Fibroblast of villous mesenchyme (primary cell): ENCODE results near the gene TMEM181. TPM values are rescaled to one million over a fixed set of nuclear protein-coding genes. Genes with fewer than 3 reads are reported as not detected.

Source experiments
- DNase-seq: peaks from one replicate; pipeline ENCODE4 v3.0.0-alpha.2; 2010; ENCODE audit warnings: low read depth
- H3K4me3 ChIP-seq: 2 replicates; pipeline ENCODE4 v1.5.1; 2011; ENCODE audit warnings: low read depth, mild to moderate bottlenecking, low read length
- CTCF ChIP-seq: IDR thresholded peaks from 2 replicates; pipeline ENCODE4 v1.5.1; 2012; ENCODE audit warnings: low read depth, mild to moderate bottlenecking, low read length; ENCODE audit not compliant: insufficient read depth
- total RNA-seq: library from RNA; depleted of rRNA; stranded (reverse); fragments of >200 nt; gene quantifications from 2 replicates; pipeline ENCODE4 v1.2.3, GENCODE V29; 2012

TMEM181 gene
- total RNA-seq, 1 donor = 58.3 TPM

- H3K4me3 ChIP-seq = no peak overlapping the region
- no peak for DNase-seq
- TF ChIP-seq CTCF = no peak
These were observed 10.7 kb downstream of the TMEM181 start for GRCh38 chr6:158570681-158570962.

GRCh38 chr6:158571826-158572652, 12.1 kb downstream of the TMEM181 start:
- no peak for TF ChIP-seq CTCF
- DNase-seq = no peak
- no peak overlapping the region for H3K4me3 ChIP-seq

GRCh38 chr6:158572653-158573541, 13.0 kb downstream of the TMEM181 start:
- no peak for TF ChIP-seq CTCF
- no peak overlapping the region for H3K4me3 ChIP-seq
- no peak for DNase-seq

- TF ChIP-seq CTCF = no peak
- DNase-seq = no peak
- H3K4me3 ChIP-seq = no peak overlapping the region
These were observed 13.6 kb downstream of the TMEM181 start for GRCh38 chr6:158573542-158573931.

- no peak overlapping the region for H3K4me3 ChIP-seq
- TF ChIP-seq CTCF = no peak
- no peak for DNase-seq
These were observed 14.9 kb downstream of the TMEM181 start for GRCh38 chr6:158574800-158575199.

GRCh38 chr6:158575550-158575949, 15.7 kb downstream of the TMEM181 start:
- no peak for DNase-seq
- TF ChIP-seq CTCF = no peak
- no peak overlapping the region for H3K4me3 ChIP-seq
